Right lobe of liver (tissue), 6 donors: ENCODE measurements around the gene NPEPPS. TPM values are rescaled to one million over a fixed set of nuclear protein-coding genes. Genes with fewer than 3 reads are reported as not detected.
"Not testable (repeated sequence)": the region's sequence is repeated elsewhere in the genome, so short reads cannot be mapped to it uniquely, and the experiment has no call there.

Source experiments
- ATAC-seq, 4 donors: fragments of 200-7000 bp; cut with Tn5 transposase; one replicate each; pipeline ENCODE4 v1.9.1; 2020; ENCODE audit warnings: mild to moderate bottlenecking in 4 of 4, moderate library complexity in 4 of 4
- DNase-seq, 3 donors: peaks; one replicate each; pipeline ENCODE4 v3.0.0-alpha.2; 2020
- H3K27ac ChIP-seq, 3 donors: fragments of 200-600 bp; one replicate each; pipeline ENCODE4 v1.8.0; 2022
- H3K27me3 ChIP-seq, 2 donors: fragments of 200-600 bp; one replicate each; pipeline ENCODE4 v1.8.0; 2022
- H3K36me3 ChIP-seq, 4 donors: fragments of 200-600 bp; sonication (generic) in 1 of 4; one replicate each; pipeline versions ENCODE4 v1.5.1 to v1.8.0; 2017 to 2022; ENCODE audit warnings: control low read depth in 1 of 4
- H3K4me1 ChIP-seq, 4 donors: fragments of 200-600 bp; sonication (generic) in 1 of 4; one replicate each; pipeline versions ENCODE4 v1.5.1 to v1.8.0; 2017 to 2022; ENCODE audit warnings: control low read depth in 1 of 4
- H3K4me3 ChIP-seq, 3 donors: fragments of 200-600 bp; one replicate each; pipeline ENCODE4 v1.8.0; 2022
- H3K9me3 ChIP-seq, 4 donors: fragments of 200-600 bp; sonication (generic) in 1 of 4; one replicate each; pipeline versions ENCODE4 v1.5.1 to v1.8.0; 2017 to 2022; ENCODE audit warnings: control low read depth in 1 of 4
- CTCF ChIP-seq, 4 donors: fragments of 200-600 bp in 3 of 4; fragments of 450-650 bp in 1 of 4; IDR thresholded peaks; one replicate each; pipeline versions ENCODE4 v1.5.1 to v1.8.0; 2016 to 2022; ENCODE audit warnings: antibody characterized with exemption in 4 of 4, mild to moderate bottlenecking in 2 of 4
- POLR2A ChIP-seq: fragments of 450-650 bp; IDR thresholded peaks from one replicate; pipeline ENCODE4 v1.6.1; 2017; ENCODE audit warnings: antibody characterized with exemption, mild to moderate bottlenecking
- WGBS: methylation state at CpG from one replicate; pipeline ENCODE4 v1.1.6; 2018; ENCODE audit warnings: low coverage, low lambda C conversion rate; ENCODE audit not compliant: insufficient coverage; ENCODE audit errors: missing lambda C conversion rate; 5-methylcytosine and 5-hydroxymethylcytosine counted together
- intact Hi-C, 2 donors: fragments of 100-400 bp; cut with DNase I; formaldehyde crosslinking; loops; one replicate each; pipeline versions ENCODE4 v1.11.2 to v1.14.1; 2022
- total RNA-seq, 6 experiments: library from RNA; depleted of rRNA in 2 of 6; stranded (reverse); fragments of >200 nt in 2 of 6; fragmentation: NEBNext Ultra II Directional in 3 of 6; extraction: Animal tissue kit (Norgen Biotek cat#: 25700) in 3 of 6; gene quantifications; one replicate each; pipeline versions ENCODE4 v1.1.0 to v1.2.4, GENCODE V29; 2016 to 2023
- donor health status: DM: no; HTN: yes; CAD: no.
- donor health status: DM: no; HTN: no; CAD: no.
- donor health status: DM: no; HTN: no; CAD: no.
- donor health status: DM: no; HTN: yes; CAD: no.
- donor health status: DM: no; HTN: yes; CAD: no.

The NPEPPS gene
- total RNA-seq, 6 experiments from 2014 or later, result 30.0 to 55.1 (median 37.7) TPM

GRCh38 chr17:47562406-47562705 is 31.4 kb downstream of the NPEPPS start:
- H3K36me3 ChIP-seq, H3K4me3 ChIP-seq, H3K27ac ChIP-seq, H3K27me3 ChIP-seq, H3K9me3 ChIP-seq, intact Hi-C loops, DNase-seq: not testable (repeated sequence)
- ATAC-seq, result peak in 1 of 4 donors; percentile 16
- H3K4me1 ChIP-seq, result peaks cover 0 to 15% (median 1%) of the 10 kb centered on the region in 4 donors

- intact Hi-C loops, H3K27me3 ChIP-seq, H3K4me1 ChIP-seq, ATAC-seq, H3K9me3 ChIP-seq, H3K4me3 ChIP-seq, H3K27ac ChIP-seq, DNase-seq: not testable (repeated sequence)
- 32% methylated on average over 2 of the region's 3 CpGs for WGBS
- peaks cover 0 to 11% (median 4%) of the 10 kb centered on the region in 4 donors for H3K36me3 ChIP-seq
Measured at GRCh38 chr17:47567261-47567660, 36.4 kb downstream of the NPEPPS start.

- intact Hi-C loops, ATAC-seq, H3K27ac ChIP-seq, H3K4me3 ChIP-seq, H3K4me1 ChIP-seq, H3K27me3 ChIP-seq, DNase-seq, H3K9me3 ChIP-seq: not testable (repeated sequence)
- peaks cover 0 to 11% (median 4%) of the 10 kb centered on the region in 4 donors for H3K36me3 ChIP-seq
- WGBS, result no CpG with 5 or more reads among the region's 3 CpGs
Measured at GRCh38 chr17:47572561-47572960, 41.7 kb downstream of the NPEPPS start.

- no CpG with 5 or more reads among the region's 1 CpG for WGBS
- H3K9me3 ChIP-seq, H3K36me3 ChIP-seq, H3K4me3 ChIP-seq, H3K27ac ChIP-seq, H3K27me3 ChIP-seq, intact Hi-C loops, DNase-seq: not testable (repeated sequence)
- ATAC-seq, result peak in 3 of 4 donors; percentile 52 to 73 (median 71)
- H3K4me1 ChIP-seq, result peaks cover 0 to 15% (median 0%) of the 10 kb centered on the region in 4 donors
Measured at GRCh38 chr17:47582416-47582815, 51.5 kb downstream of the NPEPPS start.

GRCh38 chr17:47586378-47587055 is 55.6 kb downstream of the NPEPPS start:
- H3K27ac ChIP-seq, ATAC-seq, H3K36me3 ChIP-seq, H3K4me3 ChIP-seq, H3K9me3 ChIP-seq, H3K27me3 ChIP-seq, intact Hi-C loops, DNase-seq: not testable (repeated sequence)
- WGBS, result 69% methylated on average over 4 of the region's 5 CpGs
- peaks cover 0 to 20% (median 3%) of the 10 kb centered on the region in 4 donors for H3K4me1 ChIP-seq

GRCh38 chr17:47593522-47593921 is 62.6 kb downstream of the NPEPPS start:
- ATAC-seq, H3K27me3 ChIP-seq, DNase-seq, H3K4me1 ChIP-seq, intact Hi-C loops, H3K4me3 ChIP-seq, H3K27ac ChIP-seq, H3K9me3 ChIP-seq: not testable (repeated sequence)
- peaks cover 0 to 34% (median 13%) of the 10 kb centered on the region in 4 donors for H3K36me3 ChIP-seq

GRCh38 chr17:47603830-47604597 is 73.1 kb downstream of the NPEPPS start:
- Histone ChIP-seq H3K27ac (no peak overlapping the region), H3K27me3 (no peaks in the 10 kb centered on the region), H3K4me1 (peaks cover 0 to 4% (median 0%) of the 10 kb centered on the region in 4 donors), H3K9me3 (no peaks in the 10 kb centered on the region), H3K4me3 (no peak overlapping the region), H3K36me3 (peaks cover 0 to 77% (median 40%) of the 10 kb centered on the region in 4 donors)
- DNase-seq, result no peak
- WGBS, result 63% methylated on average over 4 of the region's 4 CpGs
- TF ChIP-seq CTCF (IDR thresholded peaks at IDR 0.05), result no peak
- no peak for TF ChIP-seq POLR2A
- intact Hi-C loops, result no loop called here
- ATAC-seq, result no peak
